Astrocyte (in vitro differentiated cells and primary cell): ENCODE data around the gene GTPBP6. TPM values are rescaled to one million over a fixed set of nuclear protein-coding genes. Genes with fewer than 3 reads are reported as not detected.
"Not testable (repeated sequence)": the region's sequence is repeated elsewhere in the genome, so short reads cannot be mapped to it uniquely, and the experiment has no call there.

Source experiments
- DNase-seq: peaks from one replicate; pipeline ENCODE4 v3.0.0-alpha.2; 2010; ENCODE audit warnings: low read depth
- FAIRE-seq: peaks from 2 replicates; lab custom pipeline; 2011; peaks lifted over from hg19 to GRCh38; lab: Jason Lieb, UNC
- H2AFZ ChIP-seq: 2 replicates; pipeline ENCODE4 v1.6.0; 2012; ENCODE audit warnings: low read depth, low read length, inconsistent platforms
- H3K27ac ChIP-seq: 2 replicates; pipeline ENCODE4 v1.5.1; 2011; ENCODE audit warnings: low read depth, low read length, inconsistent platforms
- H3K27me3 ChIP-seq: 2 replicates; pipeline ENCODE4 v1.6.0; 2011; ENCODE audit warnings: low read length, inconsistent platforms; ENCODE audit not compliant: insufficient read depth
- H3K36me3 ChIP-seq: 2 replicates; pipeline ENCODE4 v1.5.1; 2011; ENCODE audit warnings: low read length, inconsistent platforms; ENCODE audit not compliant: insufficient read depth
- H3K4me1 ChIP-seq: 2 replicates; pipeline ENCODE4 v1.5.1; 2011; ENCODE audit warnings: low read length, inconsistent platforms; ENCODE audit not compliant: insufficient read depth
- H3K4me2 ChIP-seq: 2 replicates; pipeline ENCODE4 v1.6.0; 2012; ENCODE audit warnings: low read length, inconsistent platforms
- H3K4me3 ChIP-seq: 2 replicates; pipeline ENCODE4 v1.5.1; 2011; ENCODE audit warnings: low read depth, mild to moderate bottlenecking, low read length, inconsistent platforms; ENCODE audit not compliant: insufficient read depth
- H3K79me2 ChIP-seq: 2 replicates; pipeline ENCODE4 v1.6.0; 2012; ENCODE audit warnings: mild to moderate bottlenecking, low read length, inconsistent platforms; ENCODE audit not compliant: insufficient read depth
- H3K9ac ChIP-seq: 2 replicates; pipeline ENCODE4 v1.6.0; 2012; ENCODE audit warnings: mild to moderate bottlenecking, low read length, inconsistent platforms
- H3K9me3 ChIP-seq: 2 replicates; pipeline ENCODE4 v1.5.1; 2012; ENCODE audit warnings: low read depth, mild to moderate bottlenecking, low read length, inconsistent platforms; ENCODE audit not compliant: insufficient read depth
- H4K20me1 ChIP-seq: 2 replicates; pipeline ENCODE4 v1.6.0; 2012; ENCODE audit warnings: low read length, inconsistent platforms; ENCODE audit not compliant: insufficient read depth
- H3K27ac Mint-ChIP-seq: one replicate; pipeline ENCODE4 v1.8.0; 2021; ENCODE audit warnings: mild to moderate bottlenecking, mixed read lengths; ENCODE audit not compliant: unreplicated experiment
- H3K27me3 Mint-ChIP-seq: one replicate; pipeline ENCODE4 v1.8.0; 2021; ENCODE audit warnings: low read depth, mixed read lengths; ENCODE audit not compliant: unreplicated experiment
- H3K36me3 Mint-ChIP-seq: one replicate; pipeline ENCODE4 v1.8.0; 2021; ENCODE audit warnings: low read depth, mixed read lengths; ENCODE audit not compliant: unreplicated experiment
- H3K4me1 Mint-ChIP-seq: one replicate; pipeline ENCODE4 v1.8.0; 2021; ENCODE audit warnings: low read depth, mixed read lengths; ENCODE audit not compliant: unreplicated experiment
- H3K4me3 Mint-ChIP-seq: one replicate; pipeline ENCODE4 v1.8.0; 2021; ENCODE audit warnings: mild to moderate bottlenecking, moderate library complexity, mixed read lengths; ENCODE audit not compliant: unreplicated experiment
- H3K9me3 Mint-ChIP-seq: one replicate; pipeline ENCODE4 v1.8.0; 2021; ENCODE audit warnings: mild to moderate bottlenecking, mixed read lengths; ENCODE audit not compliant: unreplicated experiment
- EZH2 ChIP-seq: IDR thresholded peaks from 2 replicates; pipeline ENCODE4 v1.6.1; 2012; ENCODE audit warnings: mild to moderate bottlenecking, low read length, inconsistent platforms; ENCODE audit not compliant: insufficient read depth
- total RNA-seq: library from RNA; stranded (reverse); gene quantifications from 2 replicates; pipeline ENCODE4 v1.2.1, GENCODE V29; 2021
- TF ChIP-seq, protein P1 (sequence below): IDR thresholded peaks from 2 replicates; pipeline ENCODE4 v1.5.1; 2011; ENCODE audit warnings: low read depth, mild to moderate bottlenecking, inconsistent platforms, low read length, moderate library complexity; ENCODE audit not compliant: insufficient read depth

Gene GTPBP6
- total RNA-seq, 1 donor from 2014 or later = 30.5 TPM

GRCh38 chrX:329291-329910 lies 10.8 kb upstream of the GTPBP6 start:
- H2AFZ ChIP-seq = no peak overlapping the region
- H3K36me3 ChIP-seq = no peaks in the 10 kb centered on the region
- Mint-ChIP-seq H3K27me3 (no peaks in the 10 kb centered on the region), H3K9me3 (no peaks in the 10 kb centered on the region), H3K27ac (no peak overlapping the region), H3K4me1 (peaks cover 2% of the 10 kb centered on the region), H3K36me3 (no peaks in the 10 kb centered on the region), H3K4me3 (no peak overlapping the region)
- H4K20me1 ChIP-seq = no peaks in the 10 kb centered on the region
- H3K27ac ChIP-seq = no peak overlapping the region
- H3K4me2 ChIP-seq = no peak overlapping the region
- no peak for FAIRE-seq
- TF ChIP-seq EZH2 = no peak
- TF ChIP-seq, protein P1, sequence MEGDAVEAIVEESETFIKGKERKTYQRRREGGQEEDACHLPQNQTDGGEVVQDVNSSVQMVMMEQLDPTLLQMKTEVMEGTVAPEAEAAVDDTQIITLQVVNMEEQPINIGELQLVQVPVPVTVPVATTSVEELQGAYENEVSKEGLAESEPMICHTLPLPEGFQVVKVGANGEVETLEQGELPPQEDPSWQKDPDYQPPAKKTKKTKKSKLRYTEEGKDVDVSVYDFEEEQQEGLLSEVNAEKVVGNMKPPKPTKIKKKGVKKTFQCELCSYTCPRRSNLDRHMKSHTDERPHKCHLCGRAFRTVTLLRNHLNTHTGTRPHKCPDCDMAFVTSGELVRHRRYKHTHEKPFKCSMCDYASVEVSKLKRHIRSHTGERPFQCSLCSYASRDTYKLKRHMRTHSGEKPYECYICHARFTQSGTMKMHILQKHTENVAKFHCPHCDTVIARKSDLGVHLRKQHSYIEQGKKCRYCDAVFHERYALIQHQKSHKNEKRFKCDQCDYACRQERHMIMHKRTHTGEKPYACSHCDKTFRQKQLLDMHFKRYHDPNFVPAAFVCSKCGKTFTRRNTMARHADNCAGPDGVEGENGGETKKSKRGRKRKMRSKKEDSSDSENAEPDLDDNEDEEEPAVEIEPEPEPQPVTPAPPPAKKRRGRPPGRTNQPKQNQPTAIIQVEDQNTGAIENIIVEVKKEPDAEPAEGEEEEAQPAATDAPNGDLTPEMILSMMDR = no peak
- H3K9me3 ChIP-seq = no peaks in the 10 kb centered on the region
- H3K79me2 ChIP-seq = no peaks in the 10 kb centered on the region
- H3K9ac ChIP-seq = no peak overlapping the region
- H3K27me3 ChIP-seq = no peaks in the 10 kb centered on the region
- H3K4me1 ChIP-seq = peaks cover 8% of the 10 kb centered on the region
- H3K4me3 ChIP-seq = no peak overlapping the region
- no peak for DNase-seq

DNA sequence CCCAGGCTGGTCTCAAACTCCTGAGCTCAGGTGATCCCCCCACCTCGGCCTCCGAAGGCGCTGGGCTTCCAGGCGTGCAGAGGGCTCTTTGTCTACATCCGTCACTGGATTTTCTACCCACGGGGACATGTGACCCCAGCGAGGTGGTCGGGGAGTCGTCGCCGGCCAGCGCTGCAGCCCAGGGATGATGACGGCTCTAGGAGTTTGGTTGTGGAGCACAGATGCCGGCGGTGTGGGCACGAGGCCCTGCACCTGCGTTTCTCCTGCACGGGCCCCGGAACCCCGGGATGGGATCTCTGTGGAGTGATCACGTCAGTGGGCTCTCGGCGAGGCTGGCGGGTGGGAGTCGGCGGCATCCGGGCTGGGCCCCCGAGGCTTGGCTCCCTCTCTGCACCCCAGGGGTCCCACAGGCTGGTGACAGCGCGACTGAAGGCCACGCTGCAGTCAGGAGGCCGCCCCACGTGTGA lies 9.1 kb upstream of the GTPBP6 start:
- H3K36me3 Mint-ChIP-seq = no peaks in the 10 kb centered on the region
- Histone ChIP-seq H3K4me1 (peaks cover 10% of the 10 kb centered on the region), H3K9me3 (no peaks in the 10 kb centered on the region), H4K20me1 (peaks cover 4% of the 10 kb centered on the region), H2AFZ (no peak overlapping the region), H3K9ac (no peak overlapping the region), H3K27ac (no peak overlapping the region), H3K4me3 (no peak overlapping the region), H3K36me3 (no peaks in the 10 kb centered on the region), H3K4me2 (no peak overlapping the region), H3K27me3 (no peaks in the 10 kb centered on the region), H3K79me2 (no peaks in the 10 kb centered on the region)
- DNase-seq = no peak
- no peaks in the 10 kb centered on the region for H3K27me3 Mint-ChIP-seq
- no peak for FAIRE-seq
- TF ChIP-seq, protein P1 = no peak
- TF ChIP-seq EZH2 = no peak
- H3K4me1 Mint-ChIP-seq = peaks cover 4% of the 10 kb centered on the region
- H3K9me3 Mint-ChIP-seq = no peaks in the 10 kb centered on the region
- no peak overlapping the region for H3K27ac Mint-ChIP-seq
- H3K4me3 Mint-ChIP-seq = no peak overlapping the region

DNA sequence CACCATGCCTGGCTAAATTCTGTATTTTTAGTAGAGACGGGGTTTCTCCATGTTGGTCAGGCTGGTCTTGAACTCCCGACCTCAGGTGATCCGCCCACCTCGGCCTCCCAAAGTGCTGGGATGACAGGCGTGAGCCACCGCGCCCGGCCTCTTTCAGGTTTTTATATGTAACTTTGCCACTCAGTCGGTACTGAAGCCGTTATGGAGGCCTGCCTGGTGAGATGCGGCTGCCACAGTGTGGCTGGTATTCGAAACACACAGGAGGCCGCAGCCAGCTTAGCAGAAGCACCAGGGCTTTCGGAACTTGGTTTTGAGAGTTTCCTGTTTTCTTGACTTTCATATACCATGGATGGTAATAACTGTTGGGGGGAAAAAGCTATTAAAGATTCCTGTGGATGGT lies 6.1 kb upstream of the GTPBP6 start:
- H3K4me2 ChIP-seq, H3K9me3 ChIP-seq, DNase-seq, H3K4me1 Mint-ChIP-seq, H3K36me3 ChIP-seq, H3K79me2 ChIP-seq, H3K36me3 Mint-ChIP-seq, H3K4me1 ChIP-seq, H3K4me3 Mint-ChIP-seq, H3K9me3 Mint-ChIP-seq, H3K4me3 ChIP-seq, H3K9ac ChIP-seq, H3K27ac Mint-ChIP-seq, H3K27me3 Mint-ChIP-seq, H2AFZ ChIP-seq, FAIRE-seq, H3K27me3 ChIP-seq, H3K27ac ChIP-seq: not testable (repeated sequence)
- H4K20me1 ChIP-seq = peaks cover 12% of the 10 kb centered on the region
